Epithelial cell of alveolus of lung (primary cell): Measurements from ENCODE around the gene TRAPPC2B. TPM values are rescaled to one million over a fixed set of nuclear protein-coding genes. Genes with fewer than 3 reads are reported as not detected.

Source experiments
- total RNA-seq: library from RNA; depleted of rRNA; stranded (reverse); fragments of >200 nt; gene quantifications from 2 replicates; pipeline ENCODE4 v1.2.1, GENCODE V29; 2015

The TRAPPC2B gene
- 18.5 and 37.4 TPM in 2 replicates for total RNA-seq

DNA sequence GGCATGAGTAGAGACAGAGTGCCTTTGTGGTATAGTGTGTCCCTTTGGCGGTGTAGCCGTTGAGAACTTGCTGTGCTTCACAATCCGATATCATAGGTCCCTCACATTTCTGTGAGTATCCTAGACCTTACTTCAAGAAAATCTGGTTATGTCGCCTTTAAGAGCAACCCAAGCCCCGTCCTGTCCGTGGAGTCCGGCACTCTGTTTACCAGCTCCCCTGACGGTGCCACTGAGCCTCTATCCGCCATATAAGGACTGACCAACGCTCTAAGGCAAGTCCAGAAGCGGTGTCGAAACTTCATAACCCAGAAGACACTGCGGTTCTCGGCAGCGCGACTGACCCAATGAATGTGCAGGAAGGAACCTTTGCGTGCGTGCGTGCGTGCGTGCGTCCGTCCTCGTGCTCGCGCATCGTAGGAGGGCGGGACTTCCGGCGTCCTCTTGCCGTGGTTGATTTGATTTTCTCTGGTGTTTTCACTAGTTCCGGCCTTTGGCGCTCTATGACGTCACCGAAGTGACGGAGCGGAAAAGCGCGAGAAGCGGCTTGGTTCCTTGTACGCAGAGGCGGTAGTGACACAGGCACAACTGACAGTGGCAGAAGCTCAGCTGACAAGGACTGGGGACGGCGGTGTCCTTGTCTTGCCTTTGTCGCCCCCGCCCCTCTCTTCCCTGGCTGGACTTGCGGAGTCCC lies at the start of gene TRAPPC2B, which contains the start of gene ZNF547:
TRAPPC2B (plus strand) TSS at position 555 of the 691 bp plus-strand sequence. CDS start 1,283 bp downstream, outside the sequence.
ZNF547 (plus strand) TSS at position 555 of the 691 bp plus-strand sequence. CDS start 5,005 bp downstream, outside the sequence.

GRCh38 chr19:57320180-57321084 lies 42.9 kb upstream of the TRAPPC2B start, which contains the start of gene ZNF543:
Gene ZNF543, plus strand, starts transcription at chr19:57320472. Its CDS starts 382 bp downstream, at chr19:57320854.

GRCh38 chr19:57350877-57351805 lies 12.2 kb upstream of the TRAPPC2B start, which contains the start of gene ZNF304:
Gene ZNF304, plus strand, starts transcription at chr19:57351271. Its CDS starts 394 bp downstream, at chr19:57351665.

GRCh38 chr19:57389730-57390598 lies 26.6 kb downstream of the TRAPPC2B start, which contains the start of gene ZNF548:
Gene ZNF548, plus strand, starts transcription at chr19:57389854. Its CDS starts 246 bp downstream, at chr19:57390100.

GRCh38 chr19:57410877-57411671 lies 47.7 kb downstream of the TRAPPC2B start, which contains the start of gene ZNF17:
Gene ZNF17, plus strand, starts transcription at chr19:57411161. Its CDS starts 2,455 bp downstream, at chr19:57413616.

Other genes starting within 250 kb of the TRAPPC2B start
- gene USP29, start 243.6 kb upstream of the TRAPPC2B start, total RNA-seq, result not detected in 2 replicates
- gene ZIM3, start 218.3 kb upstream of the TRAPPC2B start, total RNA-seq, result not detected in 2 replicates
- gene DUXA, start 196.1 kb upstream of the TRAPPC2B start, total RNA-seq, result not detected in 2 replicates
- 16.3 and 23.6 TPM in 2 replicates for gene ZNF264, start 172.1 kb upstream of the TRAPPC2B start, total RNA-seq
- 1.4 and 6.9 TPM in 2 replicates for gene AURKC, start 132.5 kb upstream of the TRAPPC2B start, total RNA-seq
- 7.3 and 13.3 TPM in 2 replicates for gene ZNF805, start 122.9 kb upstream of the TRAPPC2B start, total RNA-seq
- 29.3 and 55.3 TPM in 2 replicates for gene ZNF460, start 83.1 kb upstream of the TRAPPC2B start, total RNA-seq
- gene ZNF543, start 43.1 kb upstream of the TRAPPC2B start, total RNA-seq, result 5.3 and 8.2 TPM in 2 replicates
- gene ZNF304, start 12.3 kb upstream of the TRAPPC2B start, total RNA-seq, result 4.9 and 13.0 TPM in 2 replicates
- 0.78 and 3.0 TPM in 2 replicates for gene ZNF547, start within 50 bp of the TRAPPC2B start, total RNA-seq
- 6.1 and 9.8 TPM in 2 replicates for gene ZNF548, start 26.3 kb downstream of the TRAPPC2B start, total RNA-seq
- 3.2 and 9.5 TPM in 2 replicates for gene ZNF17, start 47.6 kb downstream of the TRAPPC2B start, total RNA-seq
- gene ZNF749, start 71.8 kb downstream of the TRAPPC2B start, total RNA-seq, result 6.9 and 7.2 TPM in 2 replicates
- 0.13 and 1.9 TPM in 2 replicates for gene VN1R1, start 93.6 kb downstream of the TRAPPC2B start, total RNA-seq
- 9.1 and 11.4 TPM in 2 replicates for gene ZNF772, start 114.0 kb downstream of the TRAPPC2B start, total RNA-seq
- gene ZNF419, start 124.2 kb downstream of the TRAPPC2B start, total RNA-seq, result 14.4 and 14.5 TPM in 2 replicates
- gene ZNF773, start 136.4 kb downstream of the TRAPPC2B start, total RNA-seq, result 8.0 and 42.8 TPM in 2 replicates
- 3.7 and 4.1 TPM in 2 replicates for gene ZNF549, start 163.8 kb downstream of the TRAPPC2B start, total RNA-seq
- 4.0 and 8.1 TPM in 2 replicates for gene ZNF550, start 196.3 kb downstream of the TRAPPC2B start, total RNA-seq
- 3.9 and 5.4 TPM in 2 replicates for gene ZNF416, start 215.4 kb downstream of the TRAPPC2B start, total RNA-seq
- 7.1 and 9.8 TPM in 2 replicates for gene ZIK1, start 220.6 kb downstream of the TRAPPC2B start, total RNA-seq
- 1.8 and 4.3 TPM in 2 replicates for gene ZNF530, start 236.3 kb downstream of the TRAPPC2B start, total RNA-seq